Tibial nerve (tissue), 4 donors: ENCODE measurements around the gene CTTNBP2.

ENCODE experiments used
- EP300 ChIP-seq, 2 donors: sonication (generic); formaldehyde crosslinking; IDR thresholded peaks; one replicate each; pipeline ENCODE4 v1.6.1; 2017; ENCODE audit warnings: antibody characterized with exemption in 2 of 2, mild to moderate bottlenecking in 1 of 2
- POLR2A ChIP-seq, 2 donors: fragments of 450-650 bp; IDR thresholded peaks; one replicate each; pipeline ENCODE4 v1.6.1; 2017; ENCODE audit warnings: antibody characterized with exemption in 2 of 2, mild to moderate bottlenecking in 2 of 2, moderate library complexity in 2 of 2
- TF ChIP-seq, protein P1 (sequence below), 5 experiments: fragments of 200-600 bp in 3 of 5; fragments of 450-650 bp in 2 of 5; sonication (generic) in 3 of 5; IDR thresholded peaks; one replicate each; pipeline ENCODE4 v1.5.1; 2016 to 2019; ENCODE audit warnings: antibody characterized with exemption in 5 of 5, mild to moderate bottlenecking in 3 of 5, moderate library complexity in 2 of 5

DNA sequence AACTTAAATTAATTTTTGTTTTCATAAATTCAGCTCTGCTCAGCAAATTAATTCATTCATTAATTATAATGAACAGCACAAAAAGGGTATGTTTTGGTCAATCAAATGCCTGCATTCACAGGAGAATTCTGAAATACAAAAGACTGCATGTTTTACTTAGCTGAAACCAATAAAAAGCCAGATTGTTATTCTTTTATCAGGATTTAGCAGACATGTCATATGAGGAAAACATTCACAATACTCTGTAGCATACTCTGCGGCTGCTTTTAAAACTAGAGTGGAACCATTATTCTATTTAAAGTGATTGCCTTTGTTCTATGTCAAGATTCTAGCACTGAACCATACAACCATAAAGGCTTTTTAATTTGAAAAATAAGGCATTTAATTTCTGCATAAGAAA is 19.1 kb downstream of the CTTNBP2 start:
- TF ChIP-seq, protein P1, sequence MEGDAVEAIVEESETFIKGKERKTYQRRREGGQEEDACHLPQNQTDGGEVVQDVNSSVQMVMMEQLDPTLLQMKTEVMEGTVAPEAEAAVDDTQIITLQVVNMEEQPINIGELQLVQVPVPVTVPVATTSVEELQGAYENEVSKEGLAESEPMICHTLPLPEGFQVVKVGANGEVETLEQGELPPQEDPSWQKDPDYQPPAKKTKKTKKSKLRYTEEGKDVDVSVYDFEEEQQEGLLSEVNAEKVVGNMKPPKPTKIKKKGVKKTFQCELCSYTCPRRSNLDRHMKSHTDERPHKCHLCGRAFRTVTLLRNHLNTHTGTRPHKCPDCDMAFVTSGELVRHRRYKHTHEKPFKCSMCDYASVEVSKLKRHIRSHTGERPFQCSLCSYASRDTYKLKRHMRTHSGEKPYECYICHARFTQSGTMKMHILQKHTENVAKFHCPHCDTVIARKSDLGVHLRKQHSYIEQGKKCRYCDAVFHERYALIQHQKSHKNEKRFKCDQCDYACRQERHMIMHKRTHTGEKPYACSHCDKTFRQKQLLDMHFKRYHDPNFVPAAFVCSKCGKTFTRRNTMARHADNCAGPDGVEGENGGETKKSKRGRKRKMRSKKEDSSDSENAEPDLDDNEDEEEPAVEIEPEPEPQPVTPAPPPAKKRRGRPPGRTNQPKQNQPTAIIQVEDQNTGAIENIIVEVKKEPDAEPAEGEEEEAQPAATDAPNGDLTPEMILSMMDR (IDR thresholded peaks at IDR 0.05) = no peak
- TF ChIP-seq POLR2A (IDR thresholded peaks at IDR 0.05) = no peak
- TF ChIP-seq EP300 (IDR thresholded peaks at IDR 0.05) = no peak
